ENCODE data around the gene C2orf92.

The C2orf92 gene

GRCh38 chr2:97702731-97703470 is 33.4 kb downstream of the C2orf92 start:
- no peak overlapping the region for H3K27ac ChIP-seq (ENCODE audit: extremely low read depth, low read depth, low read length)
- TF ChIP-seq OVOL3 (tag by site-specific recombination; IDR thresholded peaks at IDR 0.05): no peak
- no peak for TF ChIP-seq ZBTB7A (tag by site-specific recombination; IDR thresholded peaks at IDR 0.05; ENCODE audit: low read depth)
- no peak for TF ChIP-seq ZBTB10 (tag by site-specific recombination; IDR thresholded peaks at IDR 0.05)
- no peak for TF ChIP-seq ZSCAN30 (tag by site-specific recombination; IDR thresholded peaks at IDR 0.05)
- no peak for TF ChIP-seq GLIS2 (tag by site-specific recombination; IDR thresholded peaks at IDR 0.05)
- no peak for TF ChIP-seq ZNF335 (tag by site-specific recombination; conservative IDR thresholded peaks at IDR 0.05)
- TF ChIP-seq ZNF610 (tag by site-specific recombination; IDR thresholded peaks at IDR 0.05; ENCODE audit: borderline replicate concordance): no peak
- TF ChIP-seq GLI2 (tag by site-specific recombination; IDR thresholded peaks at IDR 0.05; ENCODE audit: borderline replicate concordance, low read depth): no peak
- TF ChIP-seq ZSCAN23 (tag by site-specific recombination; IDR thresholded peaks at IDR 0.05): no peak
- TF ChIP-seq ZFP41 (tag by site-specific recombination; IDR thresholded peaks at IDR 0.05; ENCODE audit: borderline replicate concordance): no peak
- no peak for TF ChIP-seq HOXA7 (CRISPR knock-in tag; IDR thresholded peaks at IDR 0.05; ENCODE audit: borderline replicate concordance)
- no peak for TF ChIP-seq ZNF221 (tag by site-specific recombination; IDR thresholded peaks at IDR 0.05; ENCODE audit: borderline replicate concordance)
- no peak for TF ChIP-seq CTCF (tag by site-specific recombination; IDR thresholded peaks at IDR 0.05)
- no peak for TF ChIP-seq ZNF501 (tag by site-specific recombination; IDR thresholded peaks at IDR 0.05)
- no peak for TF ChIP-seq ZNF266 (tag by site-specific recombination; IDR thresholded peaks at IDR 0.05; ENCODE audit: low read depth)
- TF ChIP-seq YY1 (tag by site-specific recombination; IDR thresholded peaks at IDR 0.05): no peak
- TF ChIP-seq MZF1 (tag by site-specific recombination; IDR thresholded peaks at IDR 0.05; ENCODE audit: borderline replicate concordance): no peak
- TF ChIP-seq KLF10 (tag by site-specific recombination; IDR thresholded peaks at IDR 0.05): no peak
- no peak for TF ChIP-seq ZBTB21 (tag by site-specific recombination; IDR thresholded peaks at IDR 0.05)
- ChIA-PET CTCF (interaction anchor here (5.2 kb wide), 1 partner anchor 7 kb away, joined by 42 read pairs; no protein-coding TSS in a partner anchor), POLR2A (no interaction called here)
- H3K36me3 ChIP-seq (ENCODE audit: control insufficient read depth in 2 of 2, insufficient read depth in 1 of 2, low read length in 2 of 2): no peaks in the 10 kb centered on the region
- H3K9me3 ChIP-seq (ENCODE audit: control insufficient read depth, insufficient read depth, low read depth, low read length): no peaks in the 10 kb centered on the region
- H3K4me1 ChIP-seq (ENCODE audit: control insufficient read depth, insufficient read depth, low read length): no peaks in the 10 kb centered on the region
- H3K4me3 ChIP-seq (ENCODE audit: low read depth, low read length): no peak overlapping the region

- H3K9me3 ChIP-seq (ENCODE audit: control insufficient read depth, insufficient read depth, low read depth, low read length): no peaks in the 10 kb centered on the region
- no peaks in the 10 kb centered on the region for H3K36me3 ChIP-seq (ENCODE audit: control insufficient read depth in 2 of 2, insufficient read depth in 1 of 2, low read length in 2 of 2)
- ChIA-PET CTCF (interaction anchor here (0.5 kb wide), 1 partner anchor 423 kb away, joined by 3 read pairs; no protein-coding TSS in a partner anchor), POLR2A (no interaction called here)
- H3K4me1 ChIP-seq (ENCODE audit: control insufficient read depth, insufficient read depth, low read length): no peaks in the 10 kb centered on the region
- H3K27ac ChIP-seq (ENCODE audit: extremely low read depth, low read depth, low read length): no peak overlapping the region
- H3K4me3 ChIP-seq (ENCODE audit: low read depth, low read length): no peak overlapping the region
- no peak for TF ChIP-seq ZNF624 (tag by site-specific recombination; IDR thresholded peaks at IDR 0.05)
- no peak for TF ChIP-seq ZBTB20 (tag by site-specific recombination; IDR thresholded peaks at IDR 0.05)
- no peak for TF ChIP-seq ZNF155 (tag by site-specific recombination; IDR thresholded peaks at IDR 0.05)
- no peak for TF ChIP-seq REST (tag by site-specific recombination; IDR thresholded peaks at IDR 0.05)
- no peak for TF ChIP-seq ZNF23 (tag by site-specific recombination; IDR thresholded peaks at IDR 0.05; ENCODE audit: borderline replicate concordance)
- no peak for TF ChIP-seq TSHZ1 (tag by site-specific recombination; IDR thresholded peaks at IDR 0.05; ENCODE audit: borderline replicate concordance)
These were observed 34.2 kb downstream of the C2orf92 start for GRCh38 chr2:97703741-97704140.
